ENCODE results near the gene NME7.

- peak in 1 of 4 donors; percentile 4 for TF ChIP-seq CTCF (IDR thresholded peaks at IDR 0.05)
- TF ChIP-seq POLR2A (IDR thresholded peaks at IDR 0.05), result no peak
These were observed 256.1 kb downstream of the NME7 start for GRCh38 chr1:169111472-169111871.
